Epithelial cell of esophagus (primary cell): ENCODE data around the gene EFCAB7.

Experiments
- DNase-seq: peaks from one replicate; pipeline ENCODE4 v3.0.0; 2010; ENCODE audit warnings: low read depth
- H3K4me3 ChIP-seq: 2 replicates; pipeline ENCODE4 v1.5.1; 2011; ENCODE audit warnings: mild to moderate bottlenecking, low read length, control low read depth
- CTCF ChIP-seq: IDR thresholded peaks from 2 replicates; pipeline ENCODE4 v1.5.1; 2011; ENCODE audit warnings: low read depth, mild to moderate bottlenecking, low read length, control low read depth, inconsistent platforms; ENCODE audit not compliant: insufficient read depth; ENCODE audit errors: missing control alignments

Gene EFCAB7

GRCh38 chr1:63593303-63593885, 70.1 kb downstream of the EFCAB7 start, which contains the start of gene PGM1:
PGM1 (plus strand) TSS chr1:63593411; CDS start chr1:63593489, 78 bp downstream.
- H3K4me3 ChIP-seq: peak within 1 kb of the TSS; percentile 70
- DNase-seq: peak; percentile 88
- no peak for TF ChIP-seq CTCF

- peak overlapping the region; percentile 70 for H3K4me3 ChIP-seq
- no peak for TF ChIP-seq CTCF
- peak; percentile 87 for DNase-seq
Observed at GRCh38 chr1:63593886-63594605, 70.7 kb downstream of the EFCAB7 start.

GRCh38 chr1:63595435-63595834, 72.1 kb downstream of the EFCAB7 start:
- DNase-seq: no peak
- TF ChIP-seq CTCF: no peak
- no peak overlapping the region for H3K4me3 ChIP-seq

GRCh38 chr1:63599799-63600198, 76.5 kb downstream of the EFCAB7 start:
- H3K4me3 ChIP-seq: no peak overlapping the region
- no peak for TF ChIP-seq CTCF
- DNase-seq: no peak

GRCh38 chr1:63600248-63600647, 76.9 kb downstream of the EFCAB7 start:
- DNase-seq: no peak
- no peak overlapping the region for H3K4me3 ChIP-seq
- TF ChIP-seq CTCF: no peak

- no peak for TF ChIP-seq CTCF
- DNase-seq: no peak
Observed at GRCh38 chr1:63601061-63601460, 77.7 kb downstream of the EFCAB7 start.

GRCh38 chr1:63601463-63601862, 78.1 kb downstream of the EFCAB7 start:
- TF ChIP-seq CTCF: no peak
- no peak for DNase-seq

More at GRCh38 chr1:63601061-63601460, 77.7 kb downstream of the EFCAB7 start:
- H3K4me3 ChIP-seq: no peak overlapping the region

More at GRCh38 chr1:63601463-63601862, 78.1 kb downstream of the EFCAB7 start:
- H3K4me3 ChIP-seq: no peak overlapping the region
